ENCODE measurements around the gene PRKN.

The PRKN gene

DNA sequence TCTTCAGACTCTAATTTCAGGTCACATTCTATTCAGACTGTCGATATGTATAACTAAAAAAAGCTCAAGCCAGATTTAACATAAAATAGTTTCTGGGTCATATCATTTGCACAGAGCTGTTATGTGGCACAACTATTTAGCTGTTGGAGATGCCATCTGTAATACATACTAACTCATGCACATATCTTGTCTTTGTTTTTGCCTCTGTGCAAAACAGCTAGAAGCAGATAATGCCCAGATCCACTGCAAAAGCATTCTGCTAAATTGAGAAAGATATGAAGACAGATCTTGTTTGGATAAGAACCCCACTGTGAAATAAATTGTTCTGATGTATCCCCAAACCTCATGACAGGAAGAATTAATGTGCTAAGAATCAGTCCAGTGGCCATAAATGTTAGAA is 930.9 kb downstream of the PRKN start:
- DNase-seq (ENCODE audit: low read depth): no peak

DNA sequence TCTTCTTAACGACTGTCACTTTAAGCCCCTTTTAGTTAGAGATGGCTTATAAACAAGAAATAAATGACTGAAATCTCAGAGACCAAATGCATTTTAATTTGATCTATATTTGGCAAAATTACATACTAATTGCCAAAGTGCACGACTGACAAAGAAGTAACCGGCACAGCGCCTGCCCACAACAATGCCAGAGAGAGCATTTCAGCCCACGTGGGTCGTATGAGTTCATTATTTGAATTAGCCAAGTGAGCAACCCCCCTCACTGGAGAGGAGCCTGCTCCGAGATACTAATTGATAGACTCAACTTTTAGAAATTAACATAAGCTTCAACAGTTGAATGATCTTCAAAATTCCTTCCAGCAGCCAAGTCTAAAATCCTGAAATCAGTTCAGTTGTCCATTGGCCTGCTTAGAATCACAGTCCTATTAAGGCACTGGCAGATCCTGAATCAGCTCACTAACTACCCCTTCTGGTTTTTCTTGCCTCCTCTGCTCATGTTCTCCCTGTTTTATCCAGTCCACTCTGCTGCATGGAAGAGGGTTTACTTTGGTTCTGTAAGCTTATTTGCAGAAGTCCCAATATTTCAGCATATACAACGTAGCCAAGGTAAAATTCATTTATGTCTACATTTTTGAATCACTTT is 934.6 kb downstream of the PRKN start:
- DNase-seq (ENCODE audit: low read depth): no peak

DNA sequence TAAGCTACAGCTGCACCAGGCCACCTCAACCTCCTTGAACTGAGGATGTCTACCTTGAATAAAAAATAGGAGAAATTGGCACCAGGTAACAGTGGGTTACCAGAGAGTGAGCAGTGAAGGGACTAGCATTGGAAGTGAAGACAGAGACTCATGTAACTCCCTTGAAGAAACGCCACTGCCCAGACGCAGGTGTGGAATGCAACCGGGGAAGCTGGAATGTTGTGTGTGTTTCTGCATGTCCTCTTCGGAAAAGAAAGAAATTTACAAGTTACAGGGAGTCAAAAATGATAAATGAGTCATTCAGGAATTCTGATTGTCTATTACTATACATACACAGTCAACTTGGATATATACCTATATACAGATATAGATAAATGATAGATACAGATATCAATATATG is 939.0 kb downstream of the PRKN start:
- no peak for DNase-seq (ENCODE audit: low read depth)

DNA sequence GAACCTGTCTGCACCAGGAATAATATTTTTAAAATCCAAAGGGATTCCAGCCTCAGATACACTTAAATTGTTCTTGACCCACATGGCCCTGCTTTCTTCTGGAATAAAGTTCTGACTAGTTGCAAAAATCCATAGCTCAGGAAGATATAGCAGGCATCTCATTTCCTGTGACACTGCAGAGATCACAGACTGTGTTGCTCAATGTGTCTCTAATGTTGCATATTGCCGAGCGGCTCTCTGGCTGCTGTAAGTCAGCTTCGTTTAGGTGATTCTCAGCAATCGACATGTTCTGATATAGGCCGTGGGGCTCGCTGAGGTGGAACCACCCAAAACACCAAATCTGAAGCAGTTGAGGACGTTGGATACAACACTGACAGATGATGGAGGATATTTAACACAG is 955.4 kb downstream of the PRKN start:
- no peak for DNase-seq (ENCODE audit: low read depth)

DNA sequence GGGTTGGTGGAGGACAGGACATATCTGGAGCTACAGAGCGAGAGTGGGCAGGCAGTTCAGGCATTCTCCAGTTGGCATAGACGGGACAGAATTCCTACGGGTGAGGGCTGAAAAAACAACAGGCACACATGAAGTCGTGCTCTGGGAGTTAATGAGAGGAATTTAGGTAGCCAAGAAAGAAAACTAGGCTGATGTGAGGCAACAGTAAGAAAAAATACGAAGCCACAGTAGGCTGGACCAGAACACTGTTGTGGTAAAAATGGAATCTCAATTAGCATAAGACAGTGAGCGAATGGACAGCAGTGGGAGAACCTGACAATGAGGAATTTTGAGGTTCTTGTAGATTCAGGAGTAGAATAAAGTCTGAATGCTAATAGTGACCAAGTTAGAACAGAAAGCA is 965.6 kb downstream of the PRKN start:
- DNase-seq (ENCODE audit: low read depth): no peak

DNA sequence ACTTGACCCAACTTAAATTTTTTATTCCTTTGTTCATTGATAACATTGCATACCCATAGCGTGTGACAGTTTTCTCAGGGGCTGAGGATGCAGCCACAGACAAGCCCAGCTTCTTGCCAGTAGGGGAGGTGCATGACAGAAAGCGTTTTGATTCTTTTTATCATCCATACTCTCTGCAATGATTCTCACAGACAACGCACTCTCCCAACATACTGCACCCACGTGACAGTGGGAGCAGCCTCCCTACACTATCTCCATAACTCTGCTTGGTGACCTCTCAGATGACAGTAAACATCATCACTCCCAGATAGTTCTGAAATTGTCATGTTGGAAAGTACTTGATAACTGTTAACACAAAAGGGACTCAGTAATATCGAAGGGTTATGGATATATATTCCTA is 972.5 kb downstream of the PRKN start:
- DNase-seq (ENCODE audit: low read depth): no peak

DNA sequence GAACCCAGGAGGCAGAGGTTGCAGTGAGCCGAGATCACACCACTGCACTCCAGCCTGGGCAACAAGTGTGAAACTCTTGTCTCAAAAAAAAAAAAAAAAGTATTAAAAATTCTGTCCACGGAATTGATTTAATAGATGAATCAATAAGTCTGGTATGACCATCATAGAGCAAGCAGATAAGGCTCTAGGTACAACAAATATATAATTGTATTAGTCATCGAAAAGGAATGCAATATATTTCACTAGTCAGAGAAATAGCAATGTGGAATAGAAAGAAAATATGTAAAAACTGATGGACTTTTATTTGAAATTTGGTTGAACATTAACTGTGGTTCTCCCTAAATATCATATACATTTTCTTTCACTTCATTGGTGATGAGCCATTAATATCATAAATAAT is 976.9 kb downstream of the PRKN start:
- DNase-seq (ENCODE audit: low read depth): no peak

DNA sequence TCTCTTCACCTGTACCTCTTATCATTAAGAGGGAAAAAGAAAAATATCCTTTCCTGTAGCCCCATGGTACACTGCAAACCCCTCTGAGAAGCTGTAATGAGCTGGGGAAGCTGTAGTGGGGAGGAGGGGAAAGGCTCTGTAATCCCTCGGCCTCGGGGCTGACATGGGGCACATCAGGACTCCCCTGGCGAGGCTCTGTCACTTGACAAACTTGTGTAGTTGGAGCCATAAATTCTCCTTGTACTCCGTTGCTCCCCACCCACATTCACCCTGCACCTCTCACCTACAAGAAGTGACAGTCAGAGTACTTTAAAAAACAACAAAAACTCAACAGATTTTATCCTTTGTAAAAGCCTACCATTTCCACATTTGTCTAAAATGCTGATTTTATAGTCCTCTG is 978.0 kb downstream of the PRKN start:
- no peak for DNase-seq (ENCODE audit: low read depth)

DNA sequence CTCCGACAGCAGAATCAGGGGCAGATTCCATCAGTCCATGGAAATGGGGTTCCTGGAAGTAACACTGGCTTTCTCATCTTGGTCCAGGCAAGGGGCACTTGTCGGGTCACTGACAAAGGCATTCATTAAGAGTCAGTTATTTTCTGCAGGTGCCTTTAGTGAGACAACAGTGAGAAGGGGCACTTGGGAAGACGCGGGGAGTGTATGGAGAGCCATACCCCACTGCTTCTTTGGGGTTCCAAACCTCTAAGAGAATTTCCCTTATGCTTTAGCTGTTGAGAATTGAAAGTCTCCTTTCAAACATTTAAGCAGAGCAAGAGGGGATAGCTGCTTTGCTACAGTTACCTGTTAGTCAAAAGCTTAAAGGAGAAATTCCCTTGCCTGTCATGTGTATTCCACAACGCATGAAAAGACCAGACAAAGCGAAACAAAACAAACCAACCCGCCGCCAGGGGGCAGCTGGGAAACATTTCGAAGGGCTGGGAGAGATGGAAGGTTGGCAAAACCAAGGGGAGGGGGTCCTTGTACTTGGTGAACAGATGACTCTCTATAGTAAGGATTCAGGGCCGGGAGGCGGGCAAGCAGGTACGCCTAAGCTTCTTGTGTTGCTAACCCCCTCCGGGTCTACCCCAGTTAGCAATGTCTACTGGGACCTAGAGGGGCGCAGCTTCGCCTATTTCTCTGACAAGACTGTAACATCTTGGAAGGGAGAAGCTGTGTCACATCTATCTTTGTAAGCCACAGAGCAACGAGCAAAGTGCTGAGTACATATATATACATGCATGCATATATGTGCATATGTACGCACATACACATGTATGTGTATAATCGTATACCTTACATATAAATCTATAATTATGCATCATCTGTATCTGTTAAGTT is 978.8 kb downstream of the PRKN start:
- no peak for DNase-seq (ENCODE audit: low read depth)

DNA sequence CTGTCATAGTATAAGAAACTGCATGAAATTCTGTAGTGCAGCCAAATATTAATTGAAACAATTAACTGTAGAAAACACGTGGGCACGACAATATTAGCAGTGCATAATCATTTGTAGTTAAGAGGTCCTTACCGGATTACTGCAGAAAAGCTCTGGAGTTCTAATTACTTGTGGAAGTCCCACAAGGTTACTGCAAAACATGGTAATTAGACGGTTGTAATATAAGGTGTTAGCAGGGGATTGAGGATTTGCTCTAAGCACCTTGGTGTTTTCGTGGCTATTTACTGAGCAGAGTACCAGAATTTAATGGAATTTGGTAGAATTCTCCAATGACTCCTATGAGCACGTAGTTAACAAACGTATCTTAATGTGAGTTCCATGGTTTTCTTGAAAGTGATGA is 980.1 kb downstream of the PRKN start:
- DNase-seq (ENCODE audit: low read depth): no peak

DNA sequence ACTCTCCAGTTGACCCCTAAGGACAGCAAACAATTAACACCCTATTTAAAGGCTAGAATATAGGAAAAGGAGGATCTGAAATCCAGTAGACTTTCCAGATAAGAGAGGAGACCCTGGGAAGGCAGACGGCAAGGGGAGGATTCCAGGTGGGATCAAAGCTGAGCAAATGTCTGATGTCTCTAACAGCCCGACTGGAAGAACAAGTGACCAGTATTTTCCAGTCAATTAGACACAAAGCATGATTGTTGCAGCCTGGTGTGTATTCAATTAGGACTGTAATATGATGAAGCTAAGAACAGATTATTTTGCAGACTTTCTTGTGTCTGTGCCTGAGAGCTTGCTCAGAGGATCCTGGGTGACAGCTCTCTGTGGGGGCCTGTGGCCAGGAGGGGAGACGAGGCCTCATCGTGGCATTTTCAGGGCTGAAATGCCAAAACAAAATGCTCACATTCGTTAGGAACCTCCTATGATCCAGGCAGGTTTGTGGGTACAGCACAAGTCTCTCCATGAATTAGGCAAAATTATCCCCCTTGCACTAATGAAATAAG is 981.9 kb downstream of the PRKN start:
- no peak for DNase-seq (ENCODE audit: low read depth)

DNA sequence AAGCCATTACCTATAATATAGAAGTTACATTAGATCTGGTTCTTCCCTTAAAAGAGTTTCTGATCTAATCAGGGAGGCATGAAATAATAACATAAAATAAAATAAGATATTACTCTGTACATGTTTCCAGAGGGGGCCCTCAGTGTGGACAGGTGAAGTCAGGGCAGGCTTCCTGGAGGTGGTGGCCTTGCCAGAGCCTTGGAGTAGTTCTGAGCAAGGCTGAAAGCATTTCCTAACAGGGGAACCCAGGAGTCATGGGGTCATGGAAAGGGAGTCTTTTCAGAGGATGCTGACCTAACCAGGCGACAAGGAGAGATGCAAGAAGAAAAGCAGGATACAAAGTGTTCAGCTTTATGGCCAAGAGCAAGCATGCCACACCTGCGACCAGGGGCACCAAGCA is 982.4 kb downstream of the PRKN start:
- DNase-seq (ENCODE audit: low read depth): no peak

DNA sequence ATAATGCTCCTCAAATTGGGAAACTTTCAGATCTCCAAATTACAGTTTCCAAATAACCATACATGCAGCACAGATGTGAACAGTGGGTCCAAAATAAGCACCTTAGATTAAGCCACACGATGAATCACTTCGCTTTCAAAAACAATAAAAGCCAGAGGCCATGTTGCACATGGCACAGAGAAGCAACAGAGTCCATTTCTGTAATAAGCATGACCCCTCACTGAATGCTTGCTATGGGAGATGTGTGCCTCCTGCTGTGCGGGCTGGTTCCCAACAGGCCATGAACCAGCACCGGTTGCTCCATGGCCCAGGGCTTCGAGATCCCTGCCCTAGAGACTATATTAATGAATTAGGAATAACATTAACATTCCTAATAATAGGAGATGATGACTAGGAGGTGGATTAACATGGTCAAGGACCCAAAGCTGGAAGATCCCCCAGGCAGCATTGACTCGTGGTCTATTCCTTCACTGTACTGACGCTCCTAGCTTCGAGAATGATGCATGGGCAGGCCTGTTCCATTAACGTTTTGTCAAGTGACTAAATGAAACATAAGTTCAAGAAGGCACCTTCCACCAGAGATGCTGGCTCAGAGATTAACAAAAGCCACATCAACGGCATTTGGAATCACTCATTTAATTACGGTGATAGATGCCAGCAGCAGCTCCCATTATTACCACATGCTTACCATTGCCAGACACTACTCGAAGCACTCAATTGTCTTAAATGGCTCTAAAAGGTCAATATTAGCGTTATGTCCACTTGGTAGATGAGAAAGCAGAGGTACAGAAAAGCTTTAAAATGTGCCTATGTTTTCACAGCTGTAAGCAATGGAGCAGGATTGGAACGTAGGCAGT is 983.1 kb downstream of the PRKN start:
- no peak for DNase-seq (ENCODE audit: low read depth)

DNA sequence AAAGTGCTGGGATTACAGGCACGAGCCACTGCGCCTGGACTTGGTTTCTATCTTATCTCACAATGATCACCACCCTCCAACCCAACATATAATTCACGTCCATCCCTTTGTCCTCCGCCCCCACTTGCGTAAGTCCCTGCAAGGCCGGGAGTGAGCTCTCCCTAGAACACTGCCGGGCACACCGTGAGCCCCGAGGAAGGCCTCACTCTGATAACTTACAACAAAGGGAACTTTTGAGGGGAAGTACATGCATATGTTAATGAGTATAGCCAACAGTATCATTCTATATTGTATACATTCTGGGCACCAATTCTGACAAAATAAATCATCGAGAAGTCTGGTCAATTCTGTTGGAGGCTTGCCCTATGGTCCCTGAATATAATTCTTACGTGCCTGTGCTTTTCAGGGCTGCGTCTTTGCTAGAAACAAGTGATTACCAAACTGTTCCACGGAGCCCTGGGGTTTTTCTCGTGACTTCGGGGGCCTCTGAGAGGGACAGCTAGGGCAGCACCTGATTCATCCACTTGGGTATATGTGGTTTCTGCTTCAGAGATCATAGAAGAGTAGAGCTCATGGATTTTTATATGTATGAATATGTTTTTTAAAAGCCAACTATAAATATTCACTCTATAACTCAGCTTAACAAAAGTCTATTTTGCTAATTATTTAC is 983.9 kb downstream of the PRKN start:
- DNase-seq (ENCODE audit: low read depth): no peak

DNA sequence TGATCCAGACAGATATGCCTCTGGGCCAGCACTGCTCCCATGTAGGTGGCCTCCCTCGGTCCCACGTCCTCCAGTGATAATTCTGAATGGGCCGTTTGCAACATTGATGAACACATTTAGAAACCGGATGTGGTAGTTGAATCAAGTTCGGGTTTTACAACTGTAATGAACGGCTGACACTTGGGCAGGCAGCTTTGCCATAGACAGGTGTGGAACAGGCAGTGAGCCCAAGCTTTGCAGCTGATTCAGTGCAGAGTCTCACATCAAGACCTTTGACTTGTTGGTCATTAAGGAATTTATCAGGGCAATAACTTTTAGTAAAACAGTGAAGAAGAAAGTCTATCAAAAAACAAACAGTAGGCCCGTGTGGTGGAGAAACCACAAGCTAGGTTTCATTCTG is 987.1 kb downstream of the PRKN start:
- no peak for DNase-seq (ENCODE audit: low read depth)

DNA sequence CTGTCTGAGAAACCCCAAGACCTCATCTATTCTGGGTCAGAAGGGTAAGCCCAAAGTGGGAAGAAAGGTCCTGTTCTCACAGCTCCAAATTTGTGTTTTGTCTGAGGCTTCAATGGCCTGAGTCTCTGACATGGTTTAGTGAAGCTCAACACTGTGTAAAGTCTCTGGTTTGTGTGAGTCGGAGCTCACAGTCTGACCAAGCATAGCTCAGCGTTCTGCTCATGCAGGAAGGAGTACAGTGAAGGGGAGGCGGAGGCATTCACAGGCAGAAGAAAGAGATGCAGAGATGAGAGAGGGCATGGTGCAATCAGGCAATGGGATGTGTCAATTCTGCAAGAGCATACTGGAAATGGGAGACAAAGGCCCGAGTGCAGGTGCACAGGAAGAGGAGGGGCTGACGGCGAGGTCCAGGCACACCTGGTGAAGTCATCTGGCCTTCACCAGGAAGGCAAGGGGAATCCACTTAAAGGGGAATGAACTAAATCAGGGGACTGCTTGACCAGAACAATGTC is 990.7 kb downstream of the PRKN start:
- no peak for DNase-seq (ENCODE audit: low read depth)

DNA sequence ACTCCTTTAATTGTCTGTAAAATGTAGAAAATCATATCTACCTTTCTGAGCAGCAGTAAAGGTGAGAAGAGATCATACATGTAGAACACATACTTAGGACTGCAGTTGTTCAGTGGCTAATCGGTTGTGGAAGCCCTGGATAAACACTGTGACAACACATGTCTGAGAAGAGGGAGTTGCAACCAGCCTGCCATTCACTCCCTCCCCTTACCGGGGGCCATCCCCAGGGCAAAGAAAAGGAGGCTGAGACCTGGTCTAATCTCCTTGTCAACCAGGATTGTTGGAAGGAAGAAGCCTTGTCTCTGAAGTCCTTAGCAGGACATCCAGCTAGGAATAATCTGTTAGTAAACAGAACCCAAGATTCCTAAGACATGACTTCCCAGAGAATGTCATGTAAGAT is 991.2 kb downstream of the PRKN start:
- no peak for DNase-seq (ENCODE audit: low read depth)

DNA sequence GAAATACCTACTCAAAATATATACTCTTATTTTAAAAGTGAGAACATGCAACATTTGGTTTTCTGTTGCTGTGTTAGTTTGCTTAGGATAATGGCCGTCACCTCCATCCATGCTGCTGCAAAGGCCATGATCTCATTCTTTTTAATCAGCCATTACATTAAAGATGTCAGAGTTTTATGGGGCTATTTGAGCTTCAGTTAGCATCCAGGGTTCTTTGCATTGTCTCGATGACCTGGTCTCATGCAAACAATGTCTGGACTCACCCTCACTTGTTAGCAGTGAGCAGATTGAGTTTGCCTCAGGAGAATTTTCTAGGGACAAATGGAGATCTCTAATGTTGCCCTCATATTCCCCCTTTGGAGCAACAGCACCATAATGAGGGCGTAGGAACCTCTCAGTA is 995.0 kb downstream of the PRKN start:
- DNase-seq (ENCODE audit: low read depth): no peak

DNA sequence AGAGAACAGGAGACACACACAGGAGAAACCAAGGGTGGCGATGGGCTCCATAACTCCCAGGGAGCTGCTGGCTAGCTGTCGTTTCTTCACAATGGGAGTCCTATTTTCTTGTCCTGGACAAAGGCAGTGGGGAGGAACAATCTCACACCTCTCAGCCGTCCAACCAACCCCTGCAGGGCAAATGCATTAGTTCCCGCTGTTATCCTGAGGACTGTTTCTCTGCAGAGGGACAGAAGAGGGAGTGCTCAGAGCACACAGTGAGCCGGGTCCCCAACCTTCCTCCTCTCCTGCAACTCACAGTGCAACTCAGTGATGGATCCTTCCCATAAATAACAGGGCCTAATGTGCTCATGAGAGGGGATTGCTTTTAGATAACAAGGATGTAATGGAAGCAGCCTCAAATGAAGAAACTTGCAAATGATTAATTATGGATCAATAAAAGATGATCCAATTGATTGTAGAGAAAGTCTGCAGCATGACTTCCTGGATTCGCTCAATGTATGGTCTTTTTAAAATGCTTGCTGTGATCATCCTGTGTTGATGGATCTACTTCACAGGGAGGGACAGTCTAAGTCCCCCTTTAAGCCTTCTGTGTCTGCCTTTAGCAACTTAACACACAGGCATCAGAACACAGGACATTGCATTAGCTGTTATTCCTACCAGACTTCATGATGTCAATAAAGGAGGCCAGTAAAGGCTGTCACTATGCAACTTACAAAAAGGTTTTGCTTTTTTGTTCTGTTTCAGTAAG is 1000.3 kb downstream of the PRKN start:
- no peak for DNase-seq (ENCODE audit: low read depth)

DNA sequence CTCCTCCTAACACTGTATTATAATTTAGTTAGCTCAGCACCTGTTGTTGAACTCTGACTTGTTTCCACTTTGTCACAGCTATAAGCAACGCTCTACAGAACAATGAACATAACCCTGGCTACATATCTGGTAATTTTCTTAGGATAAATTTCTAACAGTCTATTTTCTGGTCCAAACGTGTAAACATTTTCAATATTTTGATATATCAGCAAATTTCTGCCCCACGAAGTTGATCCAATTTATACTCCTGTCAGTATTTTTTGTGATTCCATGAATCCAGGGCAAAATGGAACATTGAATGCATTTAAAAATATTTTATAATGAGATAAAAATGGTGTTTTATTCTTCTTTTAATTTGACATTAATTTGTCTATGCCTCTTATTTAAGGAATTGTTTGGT is 1005.2 kb downstream of the PRKN start:
- DNase-seq (ENCODE audit: low read depth): no peak

DNA sequence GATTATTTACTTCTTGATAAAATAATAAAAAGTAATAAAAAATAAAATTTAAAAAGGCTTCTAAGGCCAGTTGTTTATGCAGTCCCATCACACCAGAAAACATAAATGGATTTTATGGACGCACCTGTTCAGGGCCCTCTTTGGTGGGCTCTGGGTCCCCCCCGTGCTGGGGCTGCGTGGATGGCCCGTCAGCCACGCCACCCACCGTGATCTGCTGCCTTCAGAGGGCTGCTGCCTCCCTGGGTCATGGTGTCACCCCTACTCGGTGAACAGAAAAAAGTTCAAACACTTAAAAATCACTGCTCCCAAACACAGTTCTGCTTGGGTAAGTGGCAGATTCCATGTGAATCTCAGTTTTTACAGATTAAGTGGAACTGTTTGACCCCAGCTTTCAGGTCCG is 1006.1 kb downstream of the PRKN start:
- DNase-seq (ENCODE audit: low read depth): no peak

All from stimulated activated CD8-positive, alpha-beta memory T cell treated with anti-CD3 and anti-CD28 coated beads, Interleukin-12 subunit alpha, Interleukin-12 subunit beta, amount 100 ng/mL, for 4 hours (primary cell).